Measurements from ENCODE around the gene GOLGA8N. TPM values are rescaled to one million over a fixed set of nuclear protein-coding genes. Genes with fewer than 3 reads are reported as not detected.

The GOLGA8N gene
- 0.26 and 4.6 TPM in 2 replicates for total RNA-seq

GRCh38 chr15:32593151-32593550, at the start of gene GOLGA8N:
TSS of gene GOLGA8N (plus strand) at chr15:32593456.

DNA sequence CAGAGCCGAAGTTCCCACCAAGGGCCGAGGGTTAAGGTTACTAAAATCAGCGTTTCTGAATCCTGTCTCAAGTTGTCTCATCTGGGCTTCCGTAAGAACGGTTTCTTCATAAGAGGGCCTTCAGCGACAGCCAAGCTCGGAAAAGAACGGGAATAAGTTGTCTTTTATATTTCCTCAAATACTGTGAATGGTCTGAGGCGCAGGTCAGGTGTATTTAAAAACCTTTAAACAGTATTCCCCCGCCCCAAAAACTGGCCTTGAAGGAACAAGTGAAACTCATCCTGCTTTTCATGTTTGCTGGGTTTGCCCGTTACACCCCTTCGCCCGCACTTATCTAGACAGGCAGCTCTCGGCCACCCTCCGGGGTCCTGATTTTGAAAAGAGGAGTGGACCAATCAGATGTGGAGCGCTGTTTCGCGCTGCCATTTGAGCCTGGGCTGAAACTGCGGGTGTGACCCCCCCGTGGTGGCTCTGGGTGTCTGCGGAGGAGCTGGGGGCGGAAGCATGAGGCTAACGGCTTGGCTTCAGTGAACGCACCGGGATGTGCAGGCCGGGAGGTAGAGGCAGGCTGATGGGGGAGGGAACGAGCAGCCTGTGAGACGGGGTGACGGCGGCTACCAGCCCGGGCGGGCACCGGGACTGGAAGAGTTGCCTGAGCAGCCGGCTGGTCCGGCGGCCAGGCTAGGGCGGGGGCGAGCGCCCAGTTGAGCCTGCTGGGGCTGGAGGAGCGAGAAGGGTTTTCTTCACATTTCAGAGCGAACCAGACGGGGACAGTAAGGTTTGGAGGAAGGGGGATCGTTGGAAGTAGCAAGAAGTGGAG, 22.0 kb downstream of the GOLGA8N start, which contains the start of gene ARHGAP11A:
Gene ARHGAP11A (plus strand): TSS at position 454 of the 820 bp plus-strand sequence. CDS start 708 bp downstream, outside the sequence.

DNA sequence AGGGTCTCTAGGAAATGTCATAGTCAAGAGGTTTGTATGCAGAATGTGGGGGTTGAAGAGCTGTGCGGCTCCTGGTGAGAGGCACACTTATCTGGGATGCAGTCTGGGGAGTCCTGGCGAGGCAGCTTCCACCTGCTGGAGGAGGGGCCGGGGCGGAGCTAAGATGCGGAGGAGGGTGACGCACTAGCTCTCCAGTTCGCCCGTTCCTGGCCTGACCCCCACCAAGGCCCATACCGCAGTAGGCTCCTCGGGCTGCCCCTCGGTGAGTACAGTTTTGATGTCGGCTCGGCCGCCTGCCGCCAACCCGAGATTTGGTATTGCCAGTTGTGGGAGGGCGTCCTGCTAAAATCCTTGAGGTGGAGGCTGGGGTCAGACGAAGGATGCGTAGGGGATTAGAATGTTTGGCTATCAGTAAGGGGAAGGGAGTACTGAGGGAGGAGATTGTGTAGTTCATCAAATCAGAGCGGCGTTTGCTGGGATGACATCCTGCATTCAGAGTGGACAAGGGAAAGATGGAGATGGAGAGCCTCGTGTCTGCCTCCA, 48.3 kb downstream of the GOLGA8N start, which contains the start of gene SCG5:
Gene SCG5 (plus strand): TSS at position 194 of the 543 bp plus-strand sequence. CDS start 1,883 bp downstream, outside the sequence.

Other genes starting within 250 kb of the GOLGA8N start
- gene GOLGA8K, start 190.2 kb upstream of the GOLGA8N start, total RNA-seq: not detected in 2 replicates
- 0.24 TPM in 1 of 2 replicates, not detected in the other for gene GOLGA8O, start 137.8 kb upstream of the GOLGA8N start, total RNA-seq
- gene ARHGAP11A, start 22.0 kb downstream of the GOLGA8N start, total RNA-seq: 7.5 and 16.9 TPM in 2 replicates
- gene SCG5, start 48.3 kb downstream of the GOLGA8N start, total RNA-seq: 24.4 and 46.5 TPM in 2 replicates
- 96.8 and 140 TPM in 2 replicates for gene GREM1, start 124.5 kb downstream of the GOLGA8N start, total RNA-seq

Measured in epithelial cell of alveolus of lung (primary cell).